Type B pancreatic cell (in vitro differentiated cells): ENCODE results near the gene INPP5A. TPM values are rescaled to one million over a fixed set of nuclear protein-coding genes. Genes with fewer than 3 reads are reported as not detected.

Source experiments
- DNase-seq: peaks from one replicate; pipeline ENCODE4 v3.0.0; 2021; ENCODE audit warnings: mixed read lengths; ENCODE audit not compliant: unreplicated experiment; ENCODE audit errors: extremely low spot score
- H3K27ac Mint-ChIP-seq: 2 replicates; pipeline ENCODE4 v1.8.0; 2021; ENCODE audit warnings: mild to moderate bottlenecking, mixed read lengths
- H3K27me3 Mint-ChIP-seq: 2 replicates; pipeline ENCODE4 v1.8.0; 2021; ENCODE audit warnings: mixed read lengths
- H3K36me3 Mint-ChIP-seq: 2 replicates; pipeline ENCODE4 v1.8.0; 2021; ENCODE audit warnings: mixed read lengths
- H3K4me1 Mint-ChIP-seq: one replicate; pipeline ENCODE4 v1.8.0; 2021; ENCODE audit warnings: mixed read lengths; ENCODE audit not compliant: unreplicated experiment
- H3K4me3 Mint-ChIP-seq: 2 replicates; pipeline ENCODE4 v1.8.0; 2021; ENCODE audit warnings: mild to moderate bottlenecking, mixed read lengths
- H3K9me3 Mint-ChIP-seq: 2 replicates; pipeline ENCODE4 v1.8.0; 2021; ENCODE audit warnings: mixed read lengths
- total RNA-seq: library from RNA; stranded (reverse); gene quantifications from 2 replicates; pipeline ENCODE4 v1.2.1, GENCODE V29; 2021; ENCODE audit warnings: low replicate concordance
- TF ChIP-seq, protein P1 (sequence below): fragments of 200-600 bp; sonication (generic); conservative IDR thresholded peaks from 2 replicates; pipeline ENCODE4 v1.5.0; 2021; ENCODE audit warnings: antibody characterized with exemption, mild to moderate bottlenecking

The INPP5A gene
- total RNA-seq, 1 donor from 2014 or later = 26.6 TPM

DNA sequence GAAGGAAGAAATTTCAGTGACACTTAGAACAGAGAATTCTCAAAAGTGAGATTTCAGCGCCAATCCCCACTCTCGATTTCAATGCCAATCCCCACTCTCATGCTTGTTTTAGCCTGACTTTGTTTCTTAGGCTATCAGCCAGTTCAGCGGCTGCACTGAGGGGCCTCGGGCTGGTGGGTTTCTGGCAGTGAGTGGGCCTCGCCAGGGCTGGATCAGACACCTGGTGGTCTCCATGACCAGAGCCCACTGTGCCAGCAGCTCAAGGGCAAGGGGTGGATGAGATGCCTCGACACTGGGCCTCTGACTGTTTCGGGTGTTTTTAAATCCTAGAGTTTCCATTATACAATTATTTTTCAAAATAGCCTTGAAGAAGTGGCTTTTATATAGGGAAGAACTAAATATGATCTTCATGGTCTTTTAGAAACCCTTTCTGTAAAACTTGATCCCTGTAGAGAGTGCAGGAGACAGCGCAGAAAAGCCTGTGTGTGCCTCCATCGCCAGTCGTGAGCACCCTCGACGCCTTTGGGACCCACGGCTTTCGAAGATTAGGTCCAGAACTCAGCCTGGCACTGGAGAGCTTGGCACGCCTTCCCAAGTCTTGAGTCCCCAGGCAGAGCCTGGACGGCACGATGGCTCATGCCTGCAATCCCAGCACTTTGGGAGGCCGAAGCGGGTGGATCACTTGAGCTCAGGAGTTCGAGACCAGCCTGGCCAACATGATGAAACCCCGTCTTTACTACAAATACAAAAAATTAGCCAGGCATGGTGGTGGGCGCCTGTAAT lies 76.2 kb downstream of the INPP5A start:
- TF ChIP-seq, protein P1, sequence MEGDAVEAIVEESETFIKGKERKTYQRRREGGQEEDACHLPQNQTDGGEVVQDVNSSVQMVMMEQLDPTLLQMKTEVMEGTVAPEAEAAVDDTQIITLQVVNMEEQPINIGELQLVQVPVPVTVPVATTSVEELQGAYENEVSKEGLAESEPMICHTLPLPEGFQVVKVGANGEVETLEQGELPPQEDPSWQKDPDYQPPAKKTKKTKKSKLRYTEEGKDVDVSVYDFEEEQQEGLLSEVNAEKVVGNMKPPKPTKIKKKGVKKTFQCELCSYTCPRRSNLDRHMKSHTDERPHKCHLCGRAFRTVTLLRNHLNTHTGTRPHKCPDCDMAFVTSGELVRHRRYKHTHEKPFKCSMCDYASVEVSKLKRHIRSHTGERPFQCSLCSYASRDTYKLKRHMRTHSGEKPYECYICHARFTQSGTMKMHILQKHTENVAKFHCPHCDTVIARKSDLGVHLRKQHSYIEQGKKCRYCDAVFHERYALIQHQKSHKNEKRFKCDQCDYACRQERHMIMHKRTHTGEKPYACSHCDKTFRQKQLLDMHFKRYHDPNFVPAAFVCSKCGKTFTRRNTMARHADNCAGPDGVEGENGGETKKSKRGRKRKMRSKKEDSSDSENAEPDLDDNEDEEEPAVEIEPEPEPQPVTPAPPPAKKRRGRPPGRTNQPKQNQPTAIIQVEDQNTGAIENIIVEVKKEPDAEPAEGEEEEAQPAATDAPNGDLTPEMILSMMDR = no peak
- no peaks in the 10 kb centered on the region for H3K9me3 Mint-ChIP-seq
- no peak for DNase-seq
- peaks cover 14% of the 10 kb centered on the region for H3K4me1 Mint-ChIP-seq
- H3K4me3 Mint-ChIP-seq = no peak overlapping the region
- H3K27me3 Mint-ChIP-seq = no peaks in the 10 kb centered on the region
- H3K27ac Mint-ChIP-seq = no peak overlapping the region
- peaks cover 9% of the 10 kb centered on the region for H3K36me3 Mint-ChIP-seq

DNA sequence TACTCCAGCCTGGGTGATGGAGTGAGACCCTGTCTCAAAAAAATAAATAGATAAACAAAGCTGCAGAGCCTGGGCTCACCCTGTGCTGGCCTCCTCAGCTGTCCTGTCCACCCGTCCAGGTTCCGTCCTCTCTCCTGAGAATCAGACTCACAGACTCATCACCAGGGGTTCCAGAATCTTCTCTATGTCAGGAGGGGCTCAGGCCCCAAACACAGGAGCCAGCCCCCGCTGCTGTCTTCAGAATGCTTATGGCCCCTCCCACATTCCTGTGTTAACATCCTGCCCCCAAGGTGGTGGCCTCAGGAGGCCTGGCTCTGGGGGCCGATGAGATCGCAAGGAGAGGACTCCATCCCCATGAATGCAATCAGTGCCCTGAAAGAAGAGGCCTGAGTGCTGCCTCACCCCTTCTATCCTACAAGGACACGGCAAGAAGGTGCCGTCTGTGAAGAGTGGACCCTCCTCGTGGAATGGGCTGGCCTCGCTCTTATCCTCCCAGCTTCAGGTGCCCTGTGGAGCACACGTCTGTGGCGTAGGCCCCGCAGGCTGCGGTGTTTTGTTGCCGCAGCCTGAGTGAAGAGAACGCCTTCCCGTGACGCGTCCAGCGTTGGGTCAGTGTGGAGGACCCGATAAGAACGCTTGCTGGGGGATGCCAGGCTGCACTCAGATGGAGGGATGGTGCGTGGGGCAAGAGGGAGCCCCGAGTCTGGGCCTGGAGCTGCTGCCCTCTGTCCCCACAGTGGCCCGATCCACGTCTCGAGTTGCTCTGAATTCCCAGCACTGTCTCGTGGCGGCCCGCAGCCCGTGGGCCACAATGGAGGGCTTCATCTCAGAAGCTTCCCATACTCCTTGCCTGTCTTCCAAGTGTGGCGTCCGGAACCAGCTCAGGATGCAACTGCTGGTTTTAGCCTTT lies 77.1 kb downstream of the INPP5A start:
- TF ChIP-seq, protein P1 = no peak
- H3K27ac Mint-ChIP-seq = no peak overlapping the region
- H3K4me3 Mint-ChIP-seq = no peak overlapping the region
- no peaks in the 10 kb centered on the region for H3K27me3 Mint-ChIP-seq
- H3K36me3 Mint-ChIP-seq = peaks cover 9% of the 10 kb centered on the region
- H3K9me3 Mint-ChIP-seq = no peaks in the 10 kb centered on the region
- DNase-seq = no peak
- peaks cover 14% of the 10 kb centered on the region for H3K4me1 Mint-ChIP-seq

DNA sequence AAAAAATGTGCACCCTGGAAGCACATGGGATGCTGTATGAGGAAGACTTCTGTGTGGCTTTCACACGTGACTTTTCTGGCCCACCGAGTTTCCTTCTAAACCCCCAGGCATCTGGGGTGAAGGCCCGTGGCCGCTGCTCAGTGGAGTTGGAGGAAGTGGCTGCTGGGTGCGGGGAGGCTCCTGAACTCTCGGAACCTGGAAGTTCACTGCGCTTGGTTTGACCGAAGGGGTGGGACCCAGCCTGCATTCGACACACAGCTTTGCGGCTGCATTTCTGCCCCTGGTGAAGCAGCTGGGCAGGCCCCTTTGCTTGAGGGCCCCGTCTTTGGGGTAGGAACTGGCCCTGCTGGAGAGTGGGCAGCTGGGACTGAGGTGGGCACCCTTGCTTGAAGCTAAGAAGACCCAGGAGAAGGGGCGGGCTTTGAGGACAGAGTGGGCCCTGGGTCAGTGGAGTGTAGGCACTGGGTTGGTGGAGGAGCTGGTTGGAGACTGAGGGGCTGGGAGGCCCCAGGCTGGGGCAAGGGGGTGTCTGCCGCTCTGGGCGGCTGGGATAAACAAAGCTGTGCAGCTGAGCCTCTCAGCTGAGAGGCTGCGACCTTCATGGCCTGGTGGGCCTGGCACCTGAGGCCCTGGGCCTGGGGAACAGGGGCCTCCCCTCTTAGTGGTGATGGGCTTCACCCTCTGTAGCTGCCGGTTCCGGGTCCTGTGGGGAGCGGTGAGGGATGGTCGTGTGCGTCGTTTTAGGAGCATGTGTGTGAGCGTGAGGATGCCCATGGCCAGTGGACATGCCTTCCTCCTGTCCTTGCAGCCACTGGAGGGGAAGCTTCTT lies 78.0 kb downstream of the INPP5A start:
- H3K4me1 Mint-ChIP-seq = peaks cover 12% of the 10 kb centered on the region
- no peak for DNase-seq
- H3K4me3 Mint-ChIP-seq = no peak overlapping the region
- no peaks in the 10 kb centered on the region for H3K9me3 Mint-ChIP-seq
- no peaks in the 10 kb centered on the region for H3K27me3 Mint-ChIP-seq
- H3K36me3 Mint-ChIP-seq = peaks cover 12% of the 10 kb centered on the region
- H3K27ac Mint-ChIP-seq = no peak overlapping the region
- TF ChIP-seq, protein P1 = no peak

DNA sequence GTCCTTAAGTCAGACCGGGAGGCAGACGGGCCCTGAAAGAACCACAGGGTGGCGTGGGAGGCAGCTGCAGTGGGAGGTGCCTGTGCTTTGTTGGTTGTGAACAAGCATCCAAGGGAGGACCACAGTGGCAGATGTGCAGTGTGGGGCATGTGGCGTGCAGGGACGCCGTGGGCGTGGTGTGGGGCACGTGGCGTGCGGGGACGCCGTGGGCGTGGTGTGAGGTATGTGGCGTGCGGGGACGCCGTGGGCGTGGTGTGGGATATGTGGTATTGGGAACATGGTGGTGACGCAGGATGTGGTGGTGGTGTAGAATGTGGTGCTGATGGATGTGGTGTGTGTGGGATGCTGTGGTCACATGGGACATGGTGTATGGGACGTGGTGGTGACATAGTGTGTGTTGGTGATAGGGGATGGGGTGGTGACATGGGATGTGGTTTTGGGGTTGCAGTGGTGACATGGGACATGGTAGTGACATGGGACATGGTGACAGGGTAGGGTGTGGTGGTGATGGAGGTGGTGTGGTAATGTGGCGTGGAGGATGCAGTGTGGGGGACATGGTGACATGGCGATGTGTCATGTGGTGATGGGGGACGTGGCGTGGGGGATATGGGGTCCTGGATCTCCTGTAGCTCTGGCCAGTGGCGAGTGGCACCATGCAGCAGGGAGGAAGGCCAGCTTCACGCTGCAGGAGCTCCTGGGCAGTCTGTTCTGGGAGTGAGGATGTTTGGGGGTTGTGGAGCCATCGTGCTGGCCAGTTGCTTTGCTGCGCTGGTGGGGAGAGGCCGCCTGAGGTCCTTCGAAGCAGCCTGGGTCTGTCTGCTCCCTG lies 78.8 kb downstream of the INPP5A start:
- Mint-ChIP-seq H3K27me3 (no peaks in the 10 kb centered on the region), H3K9me3 (no peaks in the 10 kb centered on the region), H3K4me1 (peaks cover 9% of the 10 kb centered on the region), H3K27ac (no peak overlapping the region), H3K4me3 (no peak overlapping the region), H3K36me3 (peaks cover 10% of the 10 kb centered on the region)
- TF ChIP-seq, protein P1 = no peak
- no peak for DNase-seq
